Measurements from ENCODE around the gene ARHGAP31. TPM values are rescaled to one million over a fixed set of nuclear protein-coding genes. Genes with fewer than 3 reads are reported as not detected.
"Not testable (repeated sequence)": the region's sequence is repeated elsewhere in the genome, so short reads cannot be mapped to it uniquely, and the experiment has no call there.

ARHGAP31 gene
- total RNA-seq, 5 donors from 2014 or later (not counting 1 experiment from before 2014, with no cell fraction given) = 2.7 to 5.1 (median 3.4) TPM

- H3K27ac Mint-ChIP-seq = no peak overlapping the region
These were observed 35.3 kb upstream of the ARHGAP31 start for GRCh38 chr3:119258915-119259314.

GRCh38 chr3:119259821-119260220 is 34.4 kb upstream of the ARHGAP31 start:
- no CpG with 5 or more reads among the region's 4 CpGs for WGBS (ENCODE audit: insufficient coverage)
- Histone ChIP-seq H3K4me3 (ENCODE audit: control insufficient read depth in 1 of 2, extremely low read depth in 1 of 2, low read length in 1 of 2) (no peak overlapping the region), H3K27ac (ENCODE audit: low read length) (no peak overlapping the region), H3K27me3 (replicated peaks in 1 of 2; ENCODE audit: control insufficient read depth in 2 of 2, extremely low read depth in 1 of 2, insufficient read depth in 2 of 2, low read length in 1 of 2) (no peaks in the 10 kb centered on the region), H3K9me3 (no peaks in the 10 kb centered on the region), H3K4me1 (ENCODE audit: control insufficient read depth in 1 of 2, extremely low read depth in 1 of 2, insufficient read depth in 2 of 2, low read length in 2 of 2) (peaks cover 0 to 4% of the 10 kb centered on the region in 2 experiments), H3K36me3 (ENCODE audit: control insufficient read depth in 2 of 2, extremely low read depth in 1 of 2, insufficient read depth in 1 of 2, low read length in 1 of 2) (no peaks in the 10 kb centered on the region)
- H3K36me3 Mint-ChIP-seq = no peaks in the 10 kb centered on the region
- no peaks in the 10 kb centered on the region for H3K9me3 Mint-ChIP-seq
- POLR2A ChIA-PET = no interaction called here
- CTCF ChIA-PET = interaction anchor here in 1 of 2 donors (0.7 kb wide), 1 partner anchor 100 kb away, joined by 4 read pairs; no protein-coding TSS in a partner anchor
- no peak for ATAC-seq (replicated peaks in 1 of 4)
- H3K27ac Mint-ChIP-seq = no peak overlapping the region
- peaks cover 0 to 7% (median 6%) of the 10 kb centered on the region in 3 donors for H3K4me1 Mint-ChIP-seq
- peaks cover 0 to 4% of the 10 kb centered on the region in 2 donors for H3K27me3 Mint-ChIP-seq
- no peak overlapping the region for H3K4me3 Mint-ChIP-seq
- no peak for DNase-seq

More at GRCh38 chr3:119258915-119259314, 35.3 kb upstream of the ARHGAP31 start:
- WGBS (ENCODE audit: insufficient coverage) = no CpG with 5 or more reads among the region's 1 CpG
- Mint-ChIP-seq H3K27me3 (peaks cover 0 to 2% of the 10 kb centered on the region in 2 donors), H3K9me3 (no peaks in the 10 kb centered on the region), H3K36me3 (no peaks in the 10 kb centered on the region), H3K4me1 (peaks cover 0 to 7% (median 6%) of the 10 kb centered on the region in 3 donors), H3K4me3 (no peak overlapping the region)
- Histone ChIP-seq H3K4me3 (ENCODE audit: control insufficient read depth in 1 of 2, extremely low read depth in 1 of 2, low read length in 1 of 2) (no peak overlapping the region), H3K9me3 (no peaks in the 10 kb centered on the region), H3K4me1 (ENCODE audit: control insufficient read depth in 1 of 2, extremely low read depth in 1 of 2, insufficient read depth in 2 of 2, low read length in 2 of 2) (peaks cover 0 to 4% of the 10 kb centered on the region in 2 experiments), H3K27me3 (replicated peaks in 1 of 2; ENCODE audit: control insufficient read depth in 2 of 2, extremely low read depth in 1 of 2, insufficient read depth in 2 of 2, low read length in 1 of 2) (no peaks in the 10 kb centered on the region), H3K27ac (ENCODE audit: low read length) (no peak overlapping the region), H3K36me3 (ENCODE audit: control insufficient read depth in 2 of 2, extremely low read depth in 1 of 2, insufficient read depth in 1 of 2, low read length in 1 of 2) (no peaks in the 10 kb centered on the region)
- POLR2A ChIA-PET = no interaction called here
- CTCF ChIA-PET = interaction anchor here in 1 of 2 donors (0.6 kb wide), 1 partner anchor 239 kb away, joined by 10 read pairs; the partner anchor contains the start of gene TIMMDC1
- no peak for DNase-seq
- no peak for ATAC-seq (replicated peaks in 1 of 4)

GRCh38 chr3:119261055-119261454 is 33.1 kb upstream of the ARHGAP31 start:
- Mint-ChIP-seq H3K9me3 (no peaks in the 10 kb centered on the region), H3K27ac (no peak overlapping the region), H3K4me1 (peaks cover 0 to 7% (median 6%) of the 10 kb centered on the region in 3 donors), H3K27me3 (peaks cover 0 to 4% of the 10 kb centered on the region in 2 donors), H3K36me3 (no peaks in the 10 kb centered on the region), H3K4me3 (no peak overlapping the region)
- no CpG with 5 or more reads among the region's 6 CpGs for WGBS (ENCODE audit: insufficient coverage)
- Histone ChIP-seq H3K36me3 (ENCODE audit: control insufficient read depth in 2 of 2, extremely low read depth in 1 of 2, insufficient read depth in 1 of 2, low read length in 1 of 2) (no peaks in the 10 kb centered on the region), H3K9me3 (no peaks in the 10 kb centered on the region), H3K27me3 (replicated peaks in 1 of 2; ENCODE audit: control insufficient read depth in 2 of 2, extremely low read depth in 1 of 2, insufficient read depth in 2 of 2, low read length in 1 of 2) (no peaks in the 10 kb centered on the region), H3K4me3 (ENCODE audit: control insufficient read depth in 1 of 2, extremely low read depth in 1 of 2, low read length in 1 of 2) (no peak overlapping the region), H3K4me1 (ENCODE audit: control insufficient read depth in 1 of 2, extremely low read depth in 1 of 2, insufficient read depth in 2 of 2, low read length in 2 of 2) (peaks cover 0 to 4% of the 10 kb centered on the region in 2 experiments), H3K27ac (ENCODE audit: low read length) (no peak overlapping the region)
- ChIA-PET CTCF (interaction anchor here in 1 of 2 donors (0.7 kb wide), 1 partner anchor 377 kb away, joined by 4 read pairs; no protein-coding TSS in a partner anchor), POLR2A (no interaction called here)
- no peak for ATAC-seq (replicated peaks in 1 of 4)
- DNase-seq = no peak

- CTCF ChIA-PET; ATAC-seq (replicated peaks in 1 of 4); H3K27me3 ChIP-seq (replicated peaks in 1 of 2; ENCODE audit: control insufficient read depth in 2 of 2, extremely low read depth in 1 of 2, insufficient read depth in 2 of 2, low read length in 1 of 2); DNase-seq; H3K27me3 Mint-ChIP-seq; H3K4me1 ChIP-seq (ENCODE audit: control insufficient read depth in 1 of 2, extremely low read depth in 1 of 2, insufficient read depth in 2 of 2, low read length in 2 of 2); H3K27ac ChIP-seq (ENCODE audit: low read length); H3K4me3 Mint-ChIP-seq; H3K36me3 Mint-ChIP-seq; H3K4me1 Mint-ChIP-seq; H3K9me3 ChIP-seq; H3K4me3 ChIP-seq (ENCODE audit: control insufficient read depth in 1 of 2, extremely low read depth in 1 of 2, low read length in 1 of 2); H3K27ac Mint-ChIP-seq; H3K9me3 Mint-ChIP-seq; H3K36me3 ChIP-seq (ENCODE audit: control insufficient read depth in 2 of 2, extremely low read depth in 1 of 2, insufficient read depth in 1 of 2, low read length in 1 of 2): not testable (repeated sequence)
- POLR2A ChIA-PET = interaction anchor here in 1 of 2 donors (0.6 kb wide), 1 partner anchor 26 kb away, joined by 5 read pairs; no protein-coding TSS in a partner anchor
- 91% methylated on average over 1 of the region's 2 CpGs for WGBS (ENCODE audit: insufficient coverage)
These were observed 24.0 kb upstream of the ARHGAP31 start for GRCh38 chr3:119270212-119270611.

- H3K4me1 ChIP-seq (ENCODE audit: control insufficient read depth in 1 of 2, extremely low read depth in 1 of 2, insufficient read depth in 2 of 2, low read length in 2 of 2) = peaks cover 0 to 8% of the 10 kb centered on the region in 2 experiments
- H3K27me3 Mint-ChIP-seq = no peaks in the 10 kb centered on the region
- no peak for ATAC-seq (replicated peaks in 1 of 4)
- no peak overlapping the region for H3K4me3 Mint-ChIP-seq
- peaks cover 3 to 8% (median 3%) of the 10 kb centered on the region in 3 donors for H3K4me1 Mint-ChIP-seq
- DNase-seq = no peak
- no CpG with 5 or more reads among the region's 5 CpGs for WGBS (ENCODE audit: insufficient coverage)
- POLR2A ChIA-PET = no interaction called here
- no peaks in the 10 kb centered on the region for H3K36me3 Mint-ChIP-seq
- no peaks in the 10 kb centered on the region for H3K27me3 ChIP-seq (replicated peaks in 1 of 2; ENCODE audit: control insufficient read depth in 2 of 2, extremely low read depth in 1 of 2, insufficient read depth in 2 of 2, low read length in 1 of 2)
- H3K9me3 Mint-ChIP-seq = peaks cover 2 to 3% (median 3%) of the 10 kb centered on the region in 3 donors
- H3K27ac ChIP-seq (ENCODE audit: low read length) = no peak overlapping the region
- CTCF ChIA-PET = interaction anchor here (0.9 to 3.8 kb wide), 2 partner anchors 76 to 77 kb away, joined by 3 to 27 read pairs; no protein-coding TSS in a partner anchor
- no peaks in the 10 kb centered on the region for H3K9me3 ChIP-seq
- H3K27ac Mint-ChIP-seq = no peak overlapping the region
- H3K4me3 ChIP-seq (ENCODE audit: control insufficient read depth in 1 of 2, extremely low read depth in 1 of 2, low read length in 1 of 2) = no peak overlapping the region
- H3K36me3 ChIP-seq (ENCODE audit: control insufficient read depth in 2 of 2, extremely low read depth in 1 of 2, insufficient read depth in 1 of 2, low read length in 1 of 2) = no peaks in the 10 kb centered on the region
These were observed 17.5 kb upstream of the ARHGAP31 start for GRCh38 chr3:119276680-119277079.

GRCh38 chr3:119279101-119279554 is 15.1 kb upstream of the ARHGAP31 start:
- Mint-ChIP-seq H3K36me3 (peaks cover 9% of the 10 kb centered on the region), H3K9me3 (peaks cover 5 to 18% (median 15%) of the 10 kb centered on the region in 3 donors), H3K4me3 (no peak overlapping the region), H3K27ac (no peak overlapping the region), H3K27me3 (no peaks in the 10 kb centered on the region), H3K4me1 (peaks cover 3 to 8% (median 3%) of the 10 kb centered on the region in 3 donors)
- no CpG with 5 or more reads among the region's 6 CpGs for WGBS (ENCODE audit: insufficient coverage)
- Histone ChIP-seq H3K9me3 (no peaks in the 10 kb centered on the region), H3K4me1 (ENCODE audit: control insufficient read depth in 1 of 2, extremely low read depth in 1 of 2, insufficient read depth in 2 of 2, low read length in 2 of 2) (peaks cover 0 to 8% of the 10 kb centered on the region in 2 experiments), H3K27ac (ENCODE audit: low read length) (no peak overlapping the region), H3K36me3 (ENCODE audit: control insufficient read depth in 2 of 2, extremely low read depth in 1 of 2, insufficient read depth in 1 of 2, low read length in 1 of 2) (no peaks in the 10 kb centered on the region), H3K4me3 (ENCODE audit: control insufficient read depth in 1 of 2, extremely low read depth in 1 of 2, low read length in 1 of 2) (no peak overlapping the region), H3K27me3 (replicated peaks in 1 of 2; ENCODE audit: control insufficient read depth in 2 of 2, extremely low read depth in 1 of 2, insufficient read depth in 2 of 2, low read length in 1 of 2) (peaks cover 0 to 3% of the 10 kb centered on the region in 2 experiments)
- ChIA-PET CTCF (no interaction called here), POLR2A (no interaction called here)
- ATAC-seq (replicated peaks in 1 of 4) (no peak), DNase-seq (no peak)

Measured in T-cell (primary cell).